Upper lobe of left lung (tissue), 4 donors: ENCODE data around the gene SERPINB2.

Experiments
- POLR2A ChIP-seq, 4 donors: fragments of 450-650 bp; IDR thresholded peaks; one replicate each; pipeline ENCODE4 v1.5.1; 2016 to 2017; ENCODE audit warnings: antibody characterized with exemption in 4 of 4, mild to moderate bottlenecking in 2 of 4
- POLR2AphosphoS5 ChIP-seq, 2 donors: sonication (generic); formaldehyde crosslinking; IDR thresholded peaks; one replicate each; pipeline ENCODE4 v1.5.1; 2017; ENCODE audit warnings: antibody characterized with exemption in 2 of 2
- TF ChIP-seq, protein P1 (sequence below), 6 experiments: fragments of 450-650 bp in 4 of 6; fragments of 200-600 bp in 2 of 6; sonication (generic) in 2 of 6; IDR thresholded peaks; one replicate each; pipeline ENCODE4 v1.5.1; 2016 to 2019; ENCODE audit warnings: antibody characterized with exemption in 6 of 6

DNA sequence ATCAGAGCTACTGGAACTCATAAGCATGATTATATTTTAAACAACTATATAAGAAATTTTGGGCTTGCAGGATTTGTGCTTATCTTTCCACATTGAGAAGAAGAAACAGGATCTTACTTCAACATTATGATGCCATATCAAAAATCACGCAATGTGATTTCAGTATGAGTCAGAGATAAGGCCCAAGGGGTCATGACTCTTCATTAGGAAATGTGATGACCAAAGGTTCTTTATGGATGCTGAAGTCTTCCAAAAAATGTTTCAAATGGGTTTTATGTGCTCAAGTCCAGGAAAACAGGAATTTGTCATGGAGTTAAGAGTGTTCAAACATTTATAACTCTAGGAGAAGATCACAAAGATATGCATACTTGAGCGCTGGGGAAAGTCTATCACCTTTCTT lies 7.8 kb upstream of the SERPINB2 start:
- TF ChIP-seq POLR2A (IDR thresholded peaks at IDR 0.05) (no peak), POLR2AphosphoS5 (IDR thresholded peaks at IDR 0.05) (peak in 1 of 2 donors; percentile 22)
- TF ChIP-seq, protein P1, sequence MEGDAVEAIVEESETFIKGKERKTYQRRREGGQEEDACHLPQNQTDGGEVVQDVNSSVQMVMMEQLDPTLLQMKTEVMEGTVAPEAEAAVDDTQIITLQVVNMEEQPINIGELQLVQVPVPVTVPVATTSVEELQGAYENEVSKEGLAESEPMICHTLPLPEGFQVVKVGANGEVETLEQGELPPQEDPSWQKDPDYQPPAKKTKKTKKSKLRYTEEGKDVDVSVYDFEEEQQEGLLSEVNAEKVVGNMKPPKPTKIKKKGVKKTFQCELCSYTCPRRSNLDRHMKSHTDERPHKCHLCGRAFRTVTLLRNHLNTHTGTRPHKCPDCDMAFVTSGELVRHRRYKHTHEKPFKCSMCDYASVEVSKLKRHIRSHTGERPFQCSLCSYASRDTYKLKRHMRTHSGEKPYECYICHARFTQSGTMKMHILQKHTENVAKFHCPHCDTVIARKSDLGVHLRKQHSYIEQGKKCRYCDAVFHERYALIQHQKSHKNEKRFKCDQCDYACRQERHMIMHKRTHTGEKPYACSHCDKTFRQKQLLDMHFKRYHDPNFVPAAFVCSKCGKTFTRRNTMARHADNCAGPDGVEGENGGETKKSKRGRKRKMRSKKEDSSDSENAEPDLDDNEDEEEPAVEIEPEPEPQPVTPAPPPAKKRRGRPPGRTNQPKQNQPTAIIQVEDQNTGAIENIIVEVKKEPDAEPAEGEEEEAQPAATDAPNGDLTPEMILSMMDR (IDR thresholded peaks at IDR 0.05), result no peak
